ENCODE measurements around the gene AFF2. TPM values are rescaled to one million over a fixed set of nuclear protein-coding genes. Genes with fewer than 3 reads are reported as not detected.
"Not testable (repeated sequence)": the region's sequence is repeated elsewhere in the genome, so short reads cannot be mapped to it uniquely, and the experiment has no call there.

AFF2 gene
- total RNA-seq, 1 donor from 2014 or later = 10.9 TPM

- no peaks in the 10 kb centered on the region for H3K4me1 ChIP-seq
- no peak for DNase-seq
- no peak overlapping the region for H3K27ac ChIP-seq
- H3K4me3 ChIP-seq = no peak overlapping the region
- H3K36me3 ChIP-seq = no peaks in the 10 kb centered on the region
- no peak for TF ChIP-seq CTCF (IDR thresholded peaks at IDR 0.05)
- no peaks in the 10 kb centered on the region for H3K9me3 ChIP-seq
- no peaks in the 10 kb centered on the region for H3K27me3 ChIP-seq (ENCODE audit: low read depth)
- no peak for ATAC-seq
- intact Hi-C loops (cut with DNase I) = no loop called here
These were observed 161.6 kb downstream of the AFF2 start for GRCh38 chrX:148662014-148662413.

- Histone ChIP-seq H3K27ac (no peak overlapping the region), H3K36me3 (no peaks in the 10 kb centered on the region), H3K4me3 (no peak overlapping the region), H3K4me1 (no peaks in the 10 kb centered on the region), H3K27me3 (ENCODE audit: low read depth) (no peaks in the 10 kb centered on the region), H3K9me3 (no peaks in the 10 kb centered on the region)
- ATAC-seq = no peak
- intact Hi-C loops (cut with DNase I) = no loop called here
- TF ChIP-seq CTCF (IDR thresholded peaks at IDR 0.05) = no peak
- DNase-seq = no peak
These were observed 163.8 kb downstream of the AFF2 start for GRCh38 chrX:148664171-148664570.

- Histone ChIP-seq H3K27ac (no peak overlapping the region), H3K4me1 (no peaks in the 10 kb centered on the region), H3K27me3 (ENCODE audit: low read depth) (no peaks in the 10 kb centered on the region), H3K36me3 (no peaks in the 10 kb centered on the region), H3K4me3 (no peak overlapping the region), H3K9me3 (no peaks in the 10 kb centered on the region)
- intact Hi-C loops (cut with DNase I) = no loop called here
- no peak for TF ChIP-seq CTCF (IDR thresholded peaks at IDR 0.05)
- no peak for ATAC-seq
- no peak for DNase-seq
These were observed 164.6 kb downstream of the AFF2 start for GRCh38 chrX:148664995-148665394.

- H3K27me3 ChIP-seq (ENCODE audit: low read depth); H3K4me3 ChIP-seq; H3K4me1 ChIP-seq; DNase-seq; H3K27ac ChIP-seq; ATAC-seq; intact Hi-C loops (cut with DNase I); H3K36me3 ChIP-seq; H3K9me3 ChIP-seq: not testable (repeated sequence)
These were observed 168.8 kb downstream of the AFF2 start for GRCh38 chrX:148669175-148669574.

DNA sequence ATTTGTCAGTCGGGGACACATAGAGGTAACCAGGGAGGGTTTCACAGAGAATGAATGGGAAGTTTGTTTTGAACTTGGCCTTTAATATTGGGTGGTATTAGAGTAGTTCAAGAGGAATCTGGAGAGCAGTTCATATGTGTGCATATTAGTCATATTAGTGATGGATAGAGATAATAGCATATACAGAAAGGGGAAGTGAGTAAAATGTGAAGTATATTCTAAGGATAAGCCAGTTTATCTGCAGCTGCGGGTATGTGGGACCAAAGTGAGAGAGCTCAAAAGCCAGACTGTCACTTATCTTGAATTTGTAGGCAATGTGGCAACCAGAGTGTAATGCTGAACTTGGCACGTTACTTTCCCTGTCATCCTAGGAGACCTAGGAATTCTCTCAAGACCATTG, 169.9 kb downstream of the AFF2 start:
- Histone ChIP-seq H3K27me3 (ENCODE audit: low read depth) (no peaks in the 10 kb centered on the region), H3K36me3 (no peaks in the 10 kb centered on the region), H3K4me1 (no peaks in the 10 kb centered on the region), H3K27ac (no peak overlapping the region), H3K9me3 (no peaks in the 10 kb centered on the region), H3K4me3 (no peak overlapping the region)
- intact Hi-C loops (cut with DNase I) = no loop called here
- no peak for TF ChIP-seq CTCF (IDR thresholded peaks at IDR 0.05)
- no peak for ATAC-seq
- no peak for DNase-seq

DNA sequence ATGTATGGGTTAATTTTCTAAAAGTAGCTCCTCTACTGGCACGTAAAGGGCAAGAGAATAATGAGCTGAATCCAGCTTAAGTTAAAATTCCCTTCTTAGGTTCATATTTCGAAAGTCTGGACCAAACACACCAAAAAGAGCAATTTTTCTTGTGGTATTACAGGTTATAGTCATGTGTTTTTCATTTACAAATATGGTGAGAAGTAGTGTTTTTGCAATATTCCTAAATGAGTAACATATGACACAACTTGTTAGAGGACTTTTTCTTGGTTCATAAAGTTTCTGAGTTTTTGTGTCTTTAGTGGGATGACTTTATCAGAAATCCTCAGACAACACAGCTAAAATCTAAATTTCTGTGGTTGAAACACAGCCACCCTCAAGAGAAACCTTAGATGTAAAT, 172.1 kb downstream of the AFF2 start:
- ATAC-seq = no peak
- DNase-seq = no peak
- no peak overlapping the region for H3K27ac ChIP-seq
- no peak overlapping the region for H3K4me3 ChIP-seq
- no peak for TF ChIP-seq CTCF (IDR thresholded peaks at IDR 0.05)
- H3K36me3 ChIP-seq = no peaks in the 10 kb centered on the region
- no peaks in the 10 kb centered on the region for H3K27me3 ChIP-seq (ENCODE audit: low read depth)
- H3K9me3 ChIP-seq = no peaks in the 10 kb centered on the region
- no peaks in the 10 kb centered on the region for H3K4me1 ChIP-seq
- intact Hi-C loops (cut with DNase I) = no loop called here
